Fibroblast of pulmonary artery (primary cell): Measurements from ENCODE around the gene TRIL.

Experiments
- DNase-seq: peaks from one replicate; pipeline ENCODE4 v3.0.0-alpha.2; 2010; ENCODE audit warnings: low read depth
- H3K4me3 ChIP-seq: replicated peaks from 2 replicates; pipeline ENCODE4 v1.5.1; 2011; ENCODE audit warnings: low read depth, mild to moderate bottlenecking, control low read depth, low read length, moderate library complexity
- TF ChIP-seq, protein P1 (sequence below): IDR thresholded peaks from 2 replicates; pipeline ENCODE4 v1.5.1; 2011; ENCODE audit warnings: mild to moderate bottlenecking, control low read depth, low read length, inconsistent platforms; ENCODE audit errors: missing control alignments

Gene TRIL

DNA sequence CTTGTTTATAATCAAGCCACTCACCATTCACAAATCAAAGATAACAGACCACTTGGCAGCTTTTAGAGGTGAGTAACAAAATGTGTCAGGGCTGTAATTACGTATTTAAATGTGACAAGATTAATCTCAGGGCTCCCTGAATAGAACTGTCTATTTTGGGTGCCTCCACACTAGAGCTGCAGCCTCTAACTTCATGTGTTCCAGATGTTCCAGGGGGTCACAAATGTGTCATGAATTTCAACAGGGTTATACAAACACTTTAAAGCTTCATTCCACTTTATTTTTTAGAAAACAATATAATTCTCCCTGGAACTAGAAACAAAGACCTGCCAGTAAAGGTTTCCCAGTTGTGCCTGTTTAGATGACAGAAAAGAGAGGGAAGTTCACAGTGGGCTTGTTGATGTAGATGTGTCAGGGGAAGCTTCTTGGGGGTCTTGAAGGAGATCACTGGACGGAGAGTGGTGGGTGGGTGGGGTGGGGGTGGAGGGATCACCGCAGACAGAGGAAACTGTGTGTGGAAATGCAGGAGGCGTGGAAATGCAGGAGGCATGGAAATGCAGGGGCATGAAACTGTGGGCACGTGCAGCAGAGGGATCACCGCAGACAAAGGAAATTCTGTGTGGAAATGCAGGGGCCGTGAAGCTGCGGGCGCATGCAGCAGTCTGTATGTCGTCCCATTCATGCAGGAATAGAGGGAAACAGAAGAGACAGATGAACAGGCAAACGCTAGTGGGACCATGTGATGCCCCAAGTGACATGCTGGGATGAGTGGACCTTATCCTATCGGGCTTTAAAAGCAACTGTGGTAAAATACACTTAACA is 42.0 kb upstream of the TRIL start:
- no peak for DNase-seq
- TF ChIP-seq, protein P1, sequence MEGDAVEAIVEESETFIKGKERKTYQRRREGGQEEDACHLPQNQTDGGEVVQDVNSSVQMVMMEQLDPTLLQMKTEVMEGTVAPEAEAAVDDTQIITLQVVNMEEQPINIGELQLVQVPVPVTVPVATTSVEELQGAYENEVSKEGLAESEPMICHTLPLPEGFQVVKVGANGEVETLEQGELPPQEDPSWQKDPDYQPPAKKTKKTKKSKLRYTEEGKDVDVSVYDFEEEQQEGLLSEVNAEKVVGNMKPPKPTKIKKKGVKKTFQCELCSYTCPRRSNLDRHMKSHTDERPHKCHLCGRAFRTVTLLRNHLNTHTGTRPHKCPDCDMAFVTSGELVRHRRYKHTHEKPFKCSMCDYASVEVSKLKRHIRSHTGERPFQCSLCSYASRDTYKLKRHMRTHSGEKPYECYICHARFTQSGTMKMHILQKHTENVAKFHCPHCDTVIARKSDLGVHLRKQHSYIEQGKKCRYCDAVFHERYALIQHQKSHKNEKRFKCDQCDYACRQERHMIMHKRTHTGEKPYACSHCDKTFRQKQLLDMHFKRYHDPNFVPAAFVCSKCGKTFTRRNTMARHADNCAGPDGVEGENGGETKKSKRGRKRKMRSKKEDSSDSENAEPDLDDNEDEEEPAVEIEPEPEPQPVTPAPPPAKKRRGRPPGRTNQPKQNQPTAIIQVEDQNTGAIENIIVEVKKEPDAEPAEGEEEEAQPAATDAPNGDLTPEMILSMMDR: no peak
- no peak overlapping the region for H3K4me3 ChIP-seq

DNA sequence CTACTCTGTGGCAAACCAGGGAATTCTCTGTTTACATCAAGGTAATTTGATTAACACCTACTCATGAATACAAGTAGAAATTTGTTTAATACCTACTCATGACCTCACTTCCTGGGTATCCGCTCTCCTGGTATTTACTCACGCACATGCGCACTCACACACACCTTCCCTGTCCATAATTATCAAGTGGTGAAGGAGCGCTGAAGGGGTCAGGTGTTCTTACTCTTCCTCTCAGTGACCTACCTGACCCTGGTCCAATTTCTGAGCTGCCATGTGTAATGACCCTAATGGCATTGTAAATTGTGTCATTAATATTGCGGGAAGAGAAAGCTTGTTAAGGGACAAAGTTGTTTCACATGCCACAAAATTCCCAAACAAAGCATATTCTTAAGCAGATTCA is 41.3 kb upstream of the TRIL start:
- no peak overlapping the region for H3K4me3 ChIP-seq
- DNase-seq: no peak
- TF ChIP-seq, protein P1: no peak

DNA sequence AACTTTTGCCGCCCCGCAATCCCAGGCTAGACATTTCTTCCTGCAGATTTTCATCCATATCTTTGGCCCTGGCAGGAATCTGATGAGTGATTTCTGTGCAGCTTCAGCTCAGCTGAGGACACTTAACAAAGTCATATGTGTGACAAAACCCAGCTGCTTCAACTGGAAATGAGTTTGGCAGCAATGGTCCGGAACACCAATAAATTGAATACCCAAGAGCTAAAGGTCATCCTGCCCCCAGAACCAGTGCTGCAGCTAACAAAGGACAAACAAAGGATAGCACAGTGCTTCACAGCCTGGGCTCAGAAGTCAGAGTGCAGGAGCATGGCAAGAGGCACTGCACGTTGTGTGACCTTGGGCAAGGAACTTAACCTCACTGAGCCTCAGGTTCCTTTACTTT is 40.0 kb upstream of the TRIL start:
- TF ChIP-seq, protein P1: no peak
- DNase-seq: no peak

DNA sequence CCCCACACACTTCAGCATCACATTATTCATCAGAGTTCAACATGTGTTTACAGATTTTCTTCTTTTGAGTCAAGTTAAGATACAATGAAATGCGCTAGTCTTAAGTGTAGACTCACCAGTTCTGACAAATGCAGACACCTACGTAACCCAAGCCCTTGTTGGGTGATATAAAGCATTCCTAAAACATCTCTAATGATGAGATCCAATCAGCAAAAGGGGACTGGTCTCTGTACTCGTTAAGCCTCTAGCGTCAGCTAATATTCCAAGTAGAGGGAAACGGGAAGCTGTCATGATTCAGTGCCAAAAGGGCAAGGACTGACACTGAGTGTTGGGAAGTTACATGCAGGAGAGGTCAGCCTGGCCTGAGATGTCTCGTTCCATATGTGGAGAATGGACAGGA is 38.7 kb upstream of the TRIL start:
- H3K4me3 ChIP-seq: no peak overlapping the region
- DNase-seq: no peak
- TF ChIP-seq, protein P1: no peak

More for the DNA sequence above, 40.0 kb upstream of the TRIL start:
- no peak overlapping the region for H3K4me3 ChIP-seq

DNA sequence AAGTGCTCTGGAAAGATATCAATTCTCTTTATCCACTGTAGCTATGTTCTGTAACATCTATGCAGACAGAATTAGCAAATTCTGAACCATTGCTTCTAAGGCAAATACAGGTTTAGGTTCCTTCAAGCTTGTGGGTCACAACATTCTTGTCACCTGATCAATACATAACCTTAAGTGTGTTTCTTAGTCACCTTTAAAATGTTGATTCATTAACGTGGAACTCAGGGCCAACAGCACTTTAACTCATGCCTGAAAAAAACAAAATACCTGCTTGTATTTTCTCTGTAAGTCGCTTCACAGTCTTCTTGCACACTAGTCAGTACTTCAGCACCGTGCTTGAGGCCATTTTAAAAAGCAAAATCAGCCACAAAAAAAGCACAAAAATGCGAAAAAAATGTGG is 35.2 kb upstream of the TRIL start:
- DNase-seq: no peak
- H3K4me3 ChIP-seq: no peak overlapping the region
- TF ChIP-seq, protein P1: no peak

DNA sequence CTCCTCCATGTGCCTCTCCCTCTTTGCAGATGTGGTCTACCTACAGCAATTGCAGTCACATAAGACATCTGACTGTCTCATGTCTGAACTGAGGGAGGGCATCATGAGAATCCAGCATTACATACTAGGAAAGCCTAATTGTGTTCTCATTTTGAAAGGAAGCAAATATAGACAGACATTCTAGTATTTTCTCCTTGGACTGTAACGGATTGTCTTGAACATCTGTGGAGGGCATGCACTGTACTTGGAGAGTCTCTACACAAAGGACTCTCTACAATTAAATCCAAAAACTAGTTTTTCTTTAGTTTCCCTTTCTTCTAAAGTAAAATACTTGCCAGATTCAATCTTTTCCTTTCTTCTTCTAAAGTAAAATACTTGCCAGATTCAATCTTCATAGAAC is 34.7 kb upstream of the TRIL start:
- H3K4me3 ChIP-seq: no peak overlapping the region
- TF ChIP-seq, protein P1: no peak
- no peak for DNase-seq

DNA sequence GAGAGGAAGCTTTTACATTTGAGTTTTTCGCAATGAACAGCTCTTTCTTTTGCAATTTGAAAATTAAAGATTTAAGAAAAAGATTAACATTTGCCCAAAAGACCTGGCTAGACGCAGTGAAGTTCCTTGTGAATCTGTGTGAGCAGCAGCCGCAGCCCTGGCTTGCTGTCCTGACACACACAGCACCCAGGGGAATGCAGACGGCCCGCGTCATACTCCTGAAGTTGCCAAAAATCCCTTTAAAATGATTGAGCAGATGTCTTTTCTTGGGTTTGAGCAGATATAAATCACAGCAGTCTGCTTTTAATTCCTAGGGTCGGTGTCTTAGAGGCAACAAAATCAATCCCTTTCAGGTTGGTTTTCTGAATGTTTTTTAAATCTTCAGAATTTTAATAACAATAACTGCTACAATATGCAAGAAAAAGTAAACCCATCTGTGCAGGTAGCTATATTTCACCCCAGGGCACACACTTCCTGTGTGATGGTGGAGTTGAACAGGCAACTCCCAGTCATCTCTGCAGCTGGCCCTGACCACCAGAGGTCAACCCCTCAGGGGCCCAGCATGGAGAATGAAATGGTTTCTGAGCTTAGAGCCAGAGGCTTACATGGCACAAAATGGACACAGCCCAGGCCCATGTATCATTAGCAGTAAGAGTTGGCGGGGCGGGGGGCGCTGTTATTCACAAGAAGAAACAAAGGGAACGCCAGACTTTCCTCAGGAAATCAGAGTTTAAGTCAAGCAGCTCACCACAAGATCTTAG is 32.2 kb upstream of the TRIL start:
- TF ChIP-seq, protein P1: no peak
- no peak overlapping the region for H3K4me3 ChIP-seq
- DNase-seq: peak; percentile 55
